HG03135 (cell line): ENCODE data around the gene CST2.
"Not testable (repeated sequence)": the region's sequence is repeated elsewhere in the genome, so short reads cannot be mapped to it uniquely, and the experiment has no call there.

Experiments
- ATAC-seq: cut with Tn5 transposase; IDR thresholded peaks from one replicate; pipeline ENCODE4 v1.9.1; 2021; ENCODE audit warnings: mild to moderate bottlenecking, moderate library complexity; ENCODE audit not compliant: unreplicated experiment

Gene CST2

GRCh38 chr20:23826541-23827021 lies at the start of gene CST2:
TSS of gene CST2 (minus strand) at chr20:23826729. CDS start at chr20:23826660, 69 bp downstream.
- no peak for ATAC-seq

GRCh38 chr20:23875606-23876237 lies 49.2 kb upstream of the CST2 start:
- ATAC-seq = no peak

DNA sequence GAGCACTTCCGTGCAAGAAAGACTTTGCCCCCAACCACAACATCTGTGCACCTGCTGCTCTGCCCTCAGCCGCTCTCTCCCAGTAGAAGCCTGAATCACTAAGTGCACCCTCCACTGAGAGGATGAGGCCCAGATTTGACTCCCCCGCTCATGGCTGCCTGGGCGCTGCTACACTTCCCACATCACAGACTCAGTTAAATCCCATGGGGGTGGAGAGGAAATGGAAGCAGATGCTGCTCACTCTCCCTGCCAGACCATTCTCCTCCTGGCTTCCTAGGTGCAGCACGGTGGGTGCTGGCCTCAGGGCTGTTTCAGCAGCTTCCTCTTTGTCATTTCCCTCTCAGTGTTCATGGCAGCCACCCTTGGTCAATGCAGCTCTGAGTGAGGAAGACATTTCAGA lies 48.2 kb upstream of the CST2 start:
- ATAC-seq = no peak

- ATAC-seq = no peak
Measured at GRCh38 chr20:23873370-23874015, 47.0 kb upstream of the CST2 start.

DNA sequence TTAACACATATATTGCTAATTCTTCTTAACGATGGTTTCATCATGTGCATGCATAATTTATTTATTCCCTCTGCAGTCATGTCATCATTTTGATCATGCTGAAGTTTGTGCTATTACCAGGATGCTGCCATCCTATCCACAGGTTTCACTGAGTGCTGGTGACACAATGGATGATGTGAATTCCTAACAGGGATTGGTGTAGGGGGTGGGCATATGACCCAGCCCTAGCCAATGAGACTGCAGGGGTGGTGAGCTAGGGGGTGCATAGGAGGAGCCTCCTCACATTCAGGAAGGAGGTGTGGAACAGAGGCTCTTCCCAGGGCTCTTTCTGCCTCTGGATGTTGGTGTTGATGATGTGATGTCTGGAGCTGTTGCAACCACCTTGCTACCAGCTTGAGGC lies 45.5 kb upstream of the CST2 start:
- ATAC-seq = no peak

GRCh38 chr20:23870461-23870860 lies 43.9 kb upstream of the CST2 start:
- no peak for ATAC-seq

GRCh38 chr20:23869520-23869919 lies 43.0 kb upstream of the CST2 start:
- ATAC-seq = no peak

DNA sequence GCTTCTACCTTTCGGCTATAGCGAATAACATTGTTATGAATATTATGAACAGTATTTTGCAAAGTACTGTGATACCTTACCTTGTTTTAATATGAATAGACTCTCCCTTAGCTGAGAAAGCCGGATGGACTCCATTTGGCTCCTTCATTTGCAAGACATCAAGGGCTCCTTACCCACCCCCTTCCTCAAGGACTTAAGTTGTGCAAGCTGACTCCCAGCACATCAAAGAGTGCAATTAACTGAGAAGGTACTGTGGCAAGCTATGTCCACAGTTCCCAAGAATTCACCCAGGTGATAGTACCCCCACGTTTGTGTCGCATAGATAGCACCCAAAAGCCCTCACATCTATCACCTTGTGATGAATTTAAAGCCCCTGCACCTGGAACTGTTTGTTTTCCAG lies 41.8 kb upstream of the CST2 start:
- no peak for ATAC-seq

DNA sequence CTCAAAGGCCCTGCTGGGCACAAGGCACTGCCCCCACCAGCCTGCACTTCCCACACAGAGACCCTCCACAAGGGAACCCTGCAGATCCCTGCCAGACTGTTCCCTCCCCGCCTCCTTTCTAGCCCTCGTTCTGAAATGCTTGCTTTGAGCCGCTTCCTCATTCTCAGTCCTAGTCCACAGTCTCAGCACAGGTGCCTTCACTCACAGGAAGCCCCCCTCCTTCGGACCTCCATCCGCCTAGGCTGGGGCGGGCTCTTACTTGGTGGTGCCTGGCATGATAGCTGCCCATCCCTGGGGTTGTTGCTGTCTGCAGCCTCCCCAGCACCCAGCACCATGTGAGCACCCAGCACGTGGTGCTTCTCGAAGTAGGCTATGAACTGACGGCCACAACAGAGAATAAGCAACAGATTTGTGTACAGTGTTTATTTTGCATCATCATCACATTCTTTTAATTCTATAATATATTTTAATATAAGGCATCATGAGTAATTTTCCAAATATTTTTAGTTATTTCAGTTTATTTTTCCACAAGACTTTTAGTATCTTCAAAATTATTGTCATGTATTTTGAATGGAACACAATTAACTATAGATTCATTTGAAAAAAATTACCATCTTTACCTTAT lies 40.7 kb upstream of the CST2 start:
- ATAC-seq = no peak

DNA sequence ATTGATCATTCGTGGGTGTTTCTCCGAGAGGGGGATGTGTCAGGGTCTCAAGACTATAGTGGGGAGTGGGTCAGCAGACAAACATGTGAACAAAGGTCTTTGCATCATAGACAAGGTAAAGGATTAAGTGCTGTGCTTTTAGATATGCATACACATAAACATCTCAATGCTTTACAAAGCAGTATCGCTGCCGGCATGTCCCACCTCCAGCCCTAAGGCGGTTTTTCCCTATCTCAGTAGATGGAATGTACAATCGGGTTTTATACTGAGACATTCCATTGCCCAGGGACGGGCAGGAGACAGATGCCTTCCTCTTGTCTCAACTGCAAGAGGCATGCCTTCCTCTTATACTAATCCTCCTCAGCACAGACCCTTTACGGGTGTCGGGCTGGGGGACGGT lies 34.2 kb upstream of the CST2 start:
- ATAC-seq = not testable (repeated sequence)

- no peak for ATAC-seq
Measured at GRCh38 chr20:23857962-23858595, 31.6 kb upstream of the CST2 start.

- ATAC-seq = no peak
Measured at GRCh38 chr20:23856736-23857135, 30.2 kb upstream of the CST2 start.

DNA sequence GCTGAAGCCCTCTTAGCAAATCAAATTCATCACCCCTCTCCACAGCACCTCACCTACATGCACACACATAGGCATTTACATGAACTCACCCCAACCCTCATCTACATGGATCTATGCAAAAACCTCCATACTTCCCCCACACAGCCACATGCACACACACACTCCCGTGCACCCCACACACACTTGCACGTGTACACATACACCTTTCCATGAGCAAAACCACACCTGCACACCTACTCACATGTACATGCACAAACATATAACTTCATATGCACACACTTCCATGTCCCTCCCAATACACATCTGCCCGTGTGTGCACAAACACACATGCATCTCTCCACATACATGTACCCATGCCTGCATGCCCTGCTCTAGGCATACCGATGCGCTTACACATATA lies 29.7 kb upstream of the CST2 start:
- no peak for ATAC-seq

GRCh38 chr20:23841693-23842092 lies 15.2 kb upstream of the CST2 start:
- ATAC-seq = no peak

DNA sequence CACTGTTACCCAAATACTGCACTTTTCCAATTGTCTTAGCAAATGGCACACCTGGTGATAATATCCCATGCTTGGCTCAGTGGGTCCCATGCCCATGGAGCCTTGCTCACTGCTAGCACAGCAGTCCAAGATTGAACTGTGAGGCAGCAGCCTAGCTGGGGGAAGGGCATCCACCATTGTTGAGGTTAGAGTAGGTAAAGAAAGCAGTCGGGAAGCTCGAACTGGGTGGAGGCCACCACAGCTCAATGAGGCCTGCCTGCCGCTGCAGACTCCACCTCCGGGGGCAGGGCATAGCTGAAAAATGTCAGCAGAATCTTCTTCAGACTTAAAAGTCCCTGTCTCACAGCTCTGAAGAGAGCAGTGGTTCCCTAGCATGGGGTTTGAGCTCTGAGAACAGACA lies 9.2 kb upstream of the CST2 start:
- ATAC-seq = no peak

DNA sequence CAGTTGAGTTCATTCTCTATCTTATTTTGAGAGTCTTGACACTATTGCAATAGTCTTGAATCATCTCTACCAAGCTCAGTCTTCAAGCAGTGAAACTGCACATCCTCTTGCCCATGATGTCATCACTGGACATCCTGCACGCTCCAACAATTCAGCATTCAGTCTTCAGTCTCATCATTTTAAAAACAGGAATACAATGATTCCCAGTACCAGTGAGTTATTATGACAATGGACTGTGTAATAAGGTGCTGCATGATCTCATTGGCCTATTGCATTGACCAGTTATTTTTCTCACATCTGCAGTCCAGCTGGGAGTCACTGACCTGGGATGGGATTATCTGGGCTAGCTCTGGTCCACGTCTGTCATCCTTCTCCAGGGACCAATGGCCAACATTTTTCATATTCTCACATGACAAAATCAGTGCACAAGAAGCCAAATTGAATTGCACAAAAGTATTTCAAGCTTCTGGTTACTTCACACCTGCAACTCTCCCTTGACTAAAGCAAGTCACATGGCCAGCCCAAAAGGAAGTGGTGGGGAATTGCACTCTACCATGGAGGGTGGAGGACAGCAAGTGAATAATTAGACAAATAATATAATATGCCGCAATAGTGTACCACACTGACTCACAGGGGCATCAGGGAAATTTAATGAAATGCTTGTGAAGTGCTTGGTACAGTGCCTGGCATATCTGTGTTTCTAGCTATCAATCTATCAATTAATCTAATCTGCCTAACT lies 6.4 kb upstream of the CST2 start:
- ATAC-seq = no peak

GRCh38 chr20:23831961-23832360 lies 5.4 kb upstream of the CST2 start:
- ATAC-seq = not testable (repeated sequence)

DNA sequence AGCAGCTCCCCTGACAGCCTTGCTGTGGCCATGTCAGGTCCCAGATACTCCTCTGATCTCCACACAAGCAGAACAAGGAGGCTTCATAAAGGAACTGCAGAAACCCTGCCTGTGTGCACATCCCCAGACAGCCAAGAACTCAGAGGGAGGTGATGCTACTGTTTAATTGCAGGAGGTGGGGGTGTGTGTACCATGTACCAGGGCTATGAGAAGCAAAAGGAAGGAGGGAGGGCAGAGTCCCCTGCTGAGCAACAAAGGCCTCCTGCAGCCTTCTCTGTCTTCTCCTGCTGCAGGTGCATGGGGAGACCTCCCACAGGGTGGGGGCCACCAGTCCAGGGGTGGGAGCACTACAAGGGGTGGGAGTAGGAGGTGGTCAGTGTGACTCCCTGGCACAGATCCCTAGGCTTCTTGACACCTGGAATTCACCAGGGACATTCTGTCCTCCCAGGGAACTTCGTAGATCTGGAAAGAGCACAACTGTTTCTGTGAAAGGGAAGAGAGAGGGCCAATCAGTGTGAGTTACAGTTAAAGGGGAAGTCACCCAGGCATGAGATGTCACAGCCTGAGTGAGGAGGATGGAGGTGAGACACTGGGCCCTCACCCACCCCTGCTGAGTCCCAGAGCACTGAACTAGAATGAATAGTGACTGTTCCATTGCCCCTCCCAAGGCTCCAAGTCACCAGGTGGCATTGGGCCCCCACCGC lies 2.8 kb downstream of the CST2 start:
- no peak for ATAC-seq

- ATAC-seq = no peak
Measured at GRCh38 chr20:23823111-23823510, 3.4 kb downstream of the CST2 start.

DNA sequence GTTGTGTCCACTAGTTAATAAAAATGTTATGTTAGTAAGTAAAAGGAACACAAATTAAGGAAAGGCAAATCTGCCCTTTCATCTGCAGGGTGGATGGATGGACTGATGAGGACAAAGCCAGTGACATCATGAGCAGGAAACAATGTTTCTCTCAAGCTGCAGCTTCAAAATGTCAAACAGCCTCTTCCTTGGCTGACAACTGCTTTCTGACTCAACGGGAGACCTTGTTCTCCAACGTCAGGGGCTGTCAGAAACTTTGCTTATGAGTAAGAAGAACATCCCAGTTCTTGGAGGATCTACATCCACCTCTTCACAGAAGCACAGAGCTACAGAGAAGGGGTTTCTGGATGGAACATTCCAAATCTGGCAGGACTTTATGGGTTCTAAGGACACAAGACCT lies 6.0 kb downstream of the CST2 start:
- ATAC-seq = no peak
